ENCODE results near the gene GLRB.

The GLRB gene

GRCh38 chr4:157219711-157220370 lies 143.9 kb downstream of the GLRB start:
- no peak overlapping the region for H3K4me3 ChIP-seq (ENCODE audit: low read length)
- H3K27me3 ChIP-seq (ENCODE audit: control insufficient read depth, insufficient read depth, low read length): peaks cover 39% of the 10 kb centered on the region
- H3K4me1 ChIP-seq (ENCODE audit: control insufficient read depth, insufficient read depth, low read length): no peaks in the 10 kb centered on the region
- no peaks in the 10 kb centered on the region for H3K9me3 ChIP-seq (ENCODE audit: control insufficient read depth, low read length)
- no peaks in the 10 kb centered on the region for H3K36me3 ChIP-seq (ENCODE audit: control insufficient read depth, insufficient read depth, low read length)
- H3K9ac ChIP-seq (ENCODE audit: low read length): no peak overlapping the region

GRCh38 chr4:157220371-157220881 lies 144.5 kb downstream of the GLRB start, which contains the start of gene GRIA2:
Gene GRIA2 (plus strand): TSS chr4:157220728. CDS start chr4:157221043, 315 bp downstream.
- Histone ChIP-seq H3K9ac (ENCODE audit: low read length) (no peak within 1 kb of the TSS), H3K27me3 (ENCODE audit: control insufficient read depth, insufficient read depth, low read length) (peaks cover 39% of the 10 kb centered on the region), H3K4me3 (ENCODE audit: low read length) (no peak within 1 kb of the TSS)

GRCh38 chr4:157221426-157221894 lies 145.5 kb downstream of the GLRB start:
- Histone ChIP-seq H3K4me3 (ENCODE audit: low read length) (no peak overlapping the region), H3K9ac (ENCODE audit: low read length) (no peak overlapping the region), H3K4me1 (ENCODE audit: control insufficient read depth, insufficient read depth, low read length) (no peaks in the 10 kb centered on the region), H3K27me3 (ENCODE audit: control insufficient read depth, insufficient read depth, low read length) (peaks cover 39% of the 10 kb centered on the region), H3K36me3 (ENCODE audit: control insufficient read depth, insufficient read depth, low read length) (no peaks in the 10 kb centered on the region), H3K9me3 (ENCODE audit: control insufficient read depth, low read length) (no peaks in the 10 kb centered on the region)

More at GRCh38 chr4:157220371-157220881, 144.5 kb downstream of the GLRB start, which contains the start of gene GRIA2:
- no peaks in the 10 kb centered on the region for H3K9me3 ChIP-seq (ENCODE audit: control insufficient read depth, low read length)
- no peaks in the 10 kb centered on the region for H3K36me3 ChIP-seq (ENCODE audit: control insufficient read depth, insufficient read depth, low read length)
- no peaks in the 10 kb centered on the region for H3K4me1 ChIP-seq (ENCODE audit: control insufficient read depth, insufficient read depth, low read length)

Measured in mucosa of stomach (tissue), 1 donor.